ENCODE data around the gene FGF12. TPM values are rescaled to one million over a fixed set of nuclear protein-coding genes. Genes with fewer than 3 reads are reported as not detected.
A peak's percentile ranks its signal among the peaks of the same experiment; 100 is the strongest.

Gene FGF12
- total RNA-seq, 1 experiment from 2014 or later = 0.07 TPM

DNA sequence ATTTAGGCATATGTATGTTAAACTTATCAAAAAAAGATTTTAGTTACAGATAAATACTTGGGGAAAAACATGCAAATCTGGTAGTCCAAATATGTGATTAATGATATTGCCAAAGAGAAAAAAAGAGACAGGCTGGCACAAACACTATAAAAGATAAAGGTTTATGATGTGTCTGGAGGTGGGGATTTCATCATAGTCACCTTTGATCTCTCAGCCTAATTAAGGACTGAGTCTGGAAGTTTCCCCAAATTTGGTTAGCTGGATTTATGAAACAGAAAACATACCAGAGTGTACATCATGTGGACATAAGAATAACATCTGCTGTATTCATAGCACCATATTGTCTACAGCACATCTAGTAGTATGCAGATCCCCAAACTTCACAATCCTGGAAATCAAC lies 157.0 kb downstream of the FGF12 start:
- ChIA-PET RAD21 (ENCODE audit: low non-redundant PET in 1 of 2, low total read pairs in 2 of 2, uncharacterized antibody in 2 of 2, unreplicated experiment in 2 of 2) (no interaction called here), CTCF (no interaction called here), POLR2A (no interaction called here)
- no peaks in the 10 kb centered on the region for H3K79me2 ChIP-seq (ENCODE audit: insufficient read depth, low read length)
- H3K9ac ChIP-seq (ENCODE audit: low read length) = no peak overlapping the region
- no TSS peak for BruUV-seq (replicated peaks)
- no peak for ATAC-seq
- H3K9me3 ChIP-seq (ENCODE audit: control insufficient read depth in 1 of 2, insufficient read depth in 1 of 2, low read depth in 1 of 2, low read length in 2 of 2) = no peaks in the 10 kb centered on the region
- no peaks in the 10 kb centered on the region for H3K9me2 ChIP-seq (ENCODE audit: insufficient read depth)
- H3K36me3 ChIP-seq (ENCODE audit: control insufficient read depth in 1 of 2, insufficient read depth in 2 of 2, low read length in 2 of 2) = no peaks in the 10 kb centered on the region
- no peak overlapping the region for H2AFZ ChIP-seq (ENCODE audit: low read depth, low read length, poor library complexity, severe bottlenecking)
- H3K4me1 ChIP-seq (ENCODE audit: control insufficient read depth in 1 of 2, insufficient read depth in 2 of 2, low read length in 2 of 2) = no peaks in the 10 kb centered on the region
- H3K4me3 ChIP-seq (replicated peaks in 1 of 2; ENCODE audit: low read depth in 1 of 2, low read length in 2 of 2) = no peak overlapping the region
- DNase-seq (ENCODE audit: low read depth, low spot score) = no peak
- TF ChIP-seq POLR2AphosphoS5 (IDR thresholded peaks at IDR 0.05; ENCODE audit: low read depth, low read length) (no peak), EGR1 (IDR thresholded peaks at IDR 0.05; ENCODE audit: low read depth) (no peak), ELF1 (IDR thresholded peaks at IDR 0.05; ENCODE audit: borderline replicate concordance, low read depth) (no peak), YY1 (IDR thresholded peaks at IDR 0.05; ENCODE audit: extremely low read depth, insufficient replicate concordance, low read depth, low read length) (no peak), ZFX (IDR thresholded peaks at IDR 0.05) (no peak), FOSL1 (IDR thresholded peaks at IDR 0.05; ENCODE audit: low read depth) (no peak)
- no peaks in the 10 kb centered on the region for H4K20me1 ChIP-seq (ENCODE audit: insufficient read depth)
- intact Hi-C loops (cut with micrococcal nuclease) = no loop called here
- no peak overlapping the region for H3K4me2 ChIP-seq (ENCODE audit: low read length)
- peaks cover 15% of the 10 kb centered on the region for H3K27me3 ChIP-seq (ENCODE audit: insufficient read depth, low read length)
- no peak overlapping the region for H3K27ac ChIP-seq (ENCODE audit: low read depth, low read length)

DNA sequence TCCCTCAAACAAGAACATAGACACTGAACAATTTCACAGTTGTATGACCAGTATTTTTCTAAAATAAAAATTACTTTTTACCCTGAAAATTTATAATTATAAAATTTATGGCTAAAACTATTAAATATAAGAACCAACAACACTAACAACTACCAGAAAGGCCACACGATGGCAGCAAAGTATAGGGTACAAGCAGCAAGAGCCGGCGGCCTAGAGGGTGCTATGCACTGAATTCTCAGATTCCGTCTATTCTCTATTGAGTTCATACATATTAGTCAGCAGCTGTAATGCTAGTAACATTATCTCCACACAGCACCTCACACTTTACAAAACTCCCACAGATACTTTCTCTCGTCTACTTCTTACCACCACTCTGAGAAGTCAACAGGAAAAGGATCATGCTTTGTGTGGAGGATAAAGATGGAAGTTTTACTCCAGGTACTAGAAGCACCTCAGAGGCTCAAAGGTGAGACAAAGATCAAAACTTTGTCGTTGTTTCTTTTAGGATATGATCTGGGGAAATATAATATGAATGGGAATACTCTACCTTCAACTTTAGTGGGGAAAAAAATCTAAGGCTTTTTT lies 160.5 kb downstream of the FGF12 start:
- no peak overlapping the region for H3K4me3 ChIP-seq (replicated peaks in 1 of 2; ENCODE audit: low read depth in 1 of 2, low read length in 2 of 2)
- BruUV-seq (replicated peaks) = no TSS peak
- H4K20me1 ChIP-seq (ENCODE audit: insufficient read depth) = no peaks in the 10 kb centered on the region
- H3K4me1 ChIP-seq (ENCODE audit: control insufficient read depth in 1 of 2, insufficient read depth in 2 of 2, low read length in 2 of 2) = no peaks in the 10 kb centered on the region
- TF ChIP-seq, protein P1, sequence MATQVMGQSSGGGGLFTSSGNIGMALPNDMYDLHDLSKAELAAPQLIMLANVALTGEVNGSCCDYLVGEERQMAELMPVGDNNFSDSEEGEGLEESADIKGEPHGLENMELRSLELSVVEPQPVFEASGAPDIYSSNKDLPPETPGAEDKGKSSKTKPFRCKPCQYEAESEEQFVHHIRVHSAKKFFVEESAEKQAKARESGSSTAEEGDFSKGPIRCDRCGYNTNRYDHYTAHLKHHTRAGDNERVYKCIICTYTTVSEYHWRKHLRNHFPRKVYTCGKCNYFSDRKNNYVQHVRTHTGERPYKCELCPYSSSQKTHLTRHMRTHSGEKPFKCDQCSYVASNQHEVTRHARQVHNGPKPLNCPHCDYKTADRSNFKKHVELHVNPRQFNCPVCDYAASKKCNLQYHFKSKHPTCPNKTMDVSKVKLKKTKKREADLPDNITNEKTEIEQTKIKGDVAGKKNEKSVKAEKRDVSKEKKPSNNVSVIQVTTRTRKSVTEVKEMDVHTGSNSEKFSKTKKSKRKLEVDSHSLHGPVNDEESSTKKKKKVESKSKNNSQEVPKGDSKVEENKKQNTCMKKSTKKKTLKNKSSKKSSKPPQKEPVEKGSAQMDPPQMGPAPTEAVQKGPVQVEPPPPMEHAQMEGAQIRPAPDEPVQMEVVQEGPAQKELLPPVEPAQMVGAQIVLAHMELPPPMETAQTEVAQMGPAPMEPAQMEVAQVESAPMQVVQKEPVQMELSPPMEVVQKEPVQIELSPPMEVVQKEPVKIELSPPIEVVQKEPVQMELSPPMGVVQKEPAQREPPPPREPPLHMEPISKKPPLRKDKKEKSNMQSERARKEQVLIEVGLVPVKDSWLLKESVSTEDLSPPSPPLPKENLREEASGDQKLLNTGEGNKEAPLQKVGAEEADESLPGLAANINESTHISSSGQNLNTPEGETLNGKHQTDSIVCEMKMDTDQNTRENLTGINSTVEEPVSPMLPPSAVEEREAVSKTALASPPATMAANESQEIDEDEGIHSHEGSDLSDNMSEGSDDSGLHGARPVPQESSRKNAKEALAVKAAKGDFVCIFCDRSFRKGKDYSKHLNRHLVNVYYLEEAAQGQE (IDR thresholded peaks at IDR 0.05; ENCODE audit: low read depth) = no peak
- no peak for TF ChIP-seq ZNF274 (IDR thresholded peaks at IDR 0.05; ENCODE audit: low read depth, low read length)
- 0 out of 2 replicates have a peak, but pooled peaks have one; percentile 13 for TF ChIP-seq CEBPB (IDR thresholded peaks at IDR 0.05; ENCODE audit: low read depth)
- no peak for TF ChIP-seq EZH2phosphoT487 (IDR thresholded peaks at IDR 0.05; ENCODE audit: borderline replicate concordance)
- TF ChIP-seq SIN3A (IDR thresholded peaks at IDR 0.05; ENCODE audit: low read depth) = no peak
- TF ChIP-seq EGR1 (IDR thresholded peaks at IDR 0.05; ENCODE audit: low read depth) = no peak
- no peak for TF ChIP-seq FOSL1 (IDR thresholded peaks at IDR 0.05; ENCODE audit: low read depth)
- no peak for TF ChIP-seq ZFX (IDR thresholded peaks at IDR 0.05)
- TF ChIP-seq, protein P2, sequence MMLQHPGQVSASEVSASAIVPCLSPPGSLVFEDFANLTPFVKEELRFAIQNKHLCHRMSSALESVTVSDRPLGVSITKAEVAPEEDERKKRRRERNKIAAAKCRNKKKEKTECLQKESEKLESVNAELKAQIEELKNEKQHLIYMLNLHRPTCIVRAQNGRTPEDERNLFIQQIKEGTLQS (IDR thresholded peaks at IDR 0.05) = no peak
- TF ChIP-seq, protein P3, sequence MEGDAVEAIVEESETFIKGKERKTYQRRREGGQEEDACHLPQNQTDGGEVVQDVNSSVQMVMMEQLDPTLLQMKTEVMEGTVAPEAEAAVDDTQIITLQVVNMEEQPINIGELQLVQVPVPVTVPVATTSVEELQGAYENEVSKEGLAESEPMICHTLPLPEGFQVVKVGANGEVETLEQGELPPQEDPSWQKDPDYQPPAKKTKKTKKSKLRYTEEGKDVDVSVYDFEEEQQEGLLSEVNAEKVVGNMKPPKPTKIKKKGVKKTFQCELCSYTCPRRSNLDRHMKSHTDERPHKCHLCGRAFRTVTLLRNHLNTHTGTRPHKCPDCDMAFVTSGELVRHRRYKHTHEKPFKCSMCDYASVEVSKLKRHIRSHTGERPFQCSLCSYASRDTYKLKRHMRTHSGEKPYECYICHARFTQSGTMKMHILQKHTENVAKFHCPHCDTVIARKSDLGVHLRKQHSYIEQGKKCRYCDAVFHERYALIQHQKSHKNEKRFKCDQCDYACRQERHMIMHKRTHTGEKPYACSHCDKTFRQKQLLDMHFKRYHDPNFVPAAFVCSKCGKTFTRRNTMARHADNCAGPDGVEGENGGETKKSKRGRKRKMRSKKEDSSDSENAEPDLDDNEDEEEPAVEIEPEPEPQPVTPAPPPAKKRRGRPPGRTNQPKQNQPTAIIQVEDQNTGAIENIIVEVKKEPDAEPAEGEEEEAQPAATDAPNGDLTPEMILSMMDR (IDR thresholded peaks at IDR 0.05 in 2 of 3, conservative IDR thresholded peaks at IDR 0.05 in 1 of 3; ENCODE audit: borderline replicate concordance in 1 of 3, insufficient read depth in 1 of 3, low read depth in 2 of 3, low read length in 2 of 3) = peak; percentile 48 to 96 (median 61)
- TF ChIP-seq CBX3 (IDR thresholded peaks at IDR 0.05; ENCODE audit: low read depth) = no peak
- no peak for TF ChIP-seq SP1 (IDR thresholded peaks at IDR 0.05; ENCODE audit: low read depth)
- TF ChIP-seq RAD21 (IDR thresholded peaks at IDR 0.05; ENCODE audit: low read depth) = peak; percentile 91
- H3K9ac ChIP-seq (ENCODE audit: low read length) = no peak overlapping the region
- H3K27me3 ChIP-seq (ENCODE audit: insufficient read depth, low read length) = peaks cover 20% of the 10 kb centered on the region
- H3K79me2 ChIP-seq (ENCODE audit: insufficient read depth, low read length) = no peaks in the 10 kb centered on the region
- no peaks in the 10 kb centered on the region for H3K9me3 ChIP-seq (ENCODE audit: control insufficient read depth in 1 of 2, insufficient read depth in 1 of 2, low read depth in 1 of 2, low read length in 2 of 2)
- no peak overlapping the region for H2AFZ ChIP-seq (ENCODE audit: low read depth, low read length, poor library complexity, severe bottlenecking)
- H3K27ac ChIP-seq (ENCODE audit: low read depth, low read length) = no peak overlapping the region
- ChIA-PET CTCF (interaction anchor here (1.0 to 1.5 kb wide), 4 partner anchors 206 to 1006 kb away, joined by 3 to 7 read pairs (median 4); no protein-coding TSS in a partner anchor), POLR2A (no interaction called here), RAD21 (ENCODE audit: low non-redundant PET in 1 of 2, low total read pairs in 2 of 2, uncharacterized antibody in 2 of 2, unreplicated experiment in 2 of 2) (no interaction called here)
- no peak overlapping the region for H3K4me2 ChIP-seq (ENCODE audit: low read length)
- peak; percentile 60 for DNase-seq (ENCODE audit: low read depth, low spot score)
- ATAC-seq = peak; percentile 93
- H3K9me2 ChIP-seq (ENCODE audit: insufficient read depth) = no peaks in the 10 kb centered on the region
- no peaks in the 10 kb centered on the region for H3K36me3 ChIP-seq (ENCODE audit: control insufficient read depth in 1 of 2, insufficient read depth in 2 of 2, low read length in 2 of 2)
- intact Hi-C loops (cut with micrococcal nuclease) = loop anchor here (1.0 to 10.0 kb wide), 5 partner anchors 100 to 1006 kb away; no protein-coding TSS in a partner anchor
